GOT3 (cell line): Measurements from ENCODE around the gene BMF.
"Not testable (repeated sequence)": the region's sequence is repeated elsewhere in the genome, so short reads cannot be mapped to it uniquely, and the experiment has no call there.

Source experiments
- DNase-seq: peaks from one replicate; lab custom pipeline; 2025; ENCODE audit warnings: mixed read lengths; lab: John Stamatoyannopoulos, UW

BMF gene, protein sequence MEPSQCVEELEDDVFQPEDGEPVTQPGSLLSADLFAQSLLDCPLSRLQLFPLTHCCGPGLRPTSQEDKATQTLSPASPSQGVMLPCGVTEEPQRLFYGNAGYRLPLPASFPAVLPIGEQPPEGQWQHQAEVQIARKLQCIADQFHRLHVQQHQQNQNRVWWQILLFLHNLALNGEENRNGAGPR

GRCh38 chr15:40108855-40109735, at the start of gene BMF:
Gene BMF (minus strand): TSS chr15:40108879. CDS start chr15:40106086, 2,793 bp downstream.
- peak; percentile 94 for DNase-seq

GRCh38 chr15:40157778-40158447, 49.2 kb upstream of the BMF start:
- no peak for DNase-seq

DNA sequence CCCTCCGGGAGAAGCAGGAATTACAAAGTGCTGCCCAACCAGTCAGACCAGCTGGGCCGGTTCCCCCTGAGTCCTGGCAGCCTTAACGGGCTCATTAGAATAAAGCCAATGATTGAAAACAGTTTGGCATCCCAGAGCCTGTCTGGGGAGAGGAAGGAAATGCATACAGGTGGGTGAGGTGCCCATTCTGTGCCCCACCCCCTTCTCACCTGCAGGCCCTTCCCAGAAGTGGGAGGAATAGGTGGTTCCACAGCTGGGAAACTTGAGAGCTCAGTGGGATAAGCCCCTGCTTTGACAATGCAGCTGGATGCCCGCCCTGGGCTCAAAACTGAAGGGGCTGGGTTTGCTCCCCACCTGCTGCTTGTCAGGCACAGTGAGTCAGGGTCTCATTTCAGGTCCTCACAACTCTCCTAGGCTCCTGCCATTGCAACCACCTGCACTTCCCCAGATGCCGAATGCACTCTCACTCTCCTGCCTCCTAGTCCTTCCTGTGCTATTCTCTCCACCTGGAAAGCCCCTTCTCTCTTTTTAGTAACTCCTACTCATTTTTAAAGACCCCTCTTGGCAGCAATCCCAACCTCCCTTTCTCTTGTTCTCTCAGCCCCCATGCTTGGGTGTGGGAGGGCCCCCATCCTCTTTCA, 46.7 kb upstream of the BMF start:
- DNase-seq, result no peak

DNA sequence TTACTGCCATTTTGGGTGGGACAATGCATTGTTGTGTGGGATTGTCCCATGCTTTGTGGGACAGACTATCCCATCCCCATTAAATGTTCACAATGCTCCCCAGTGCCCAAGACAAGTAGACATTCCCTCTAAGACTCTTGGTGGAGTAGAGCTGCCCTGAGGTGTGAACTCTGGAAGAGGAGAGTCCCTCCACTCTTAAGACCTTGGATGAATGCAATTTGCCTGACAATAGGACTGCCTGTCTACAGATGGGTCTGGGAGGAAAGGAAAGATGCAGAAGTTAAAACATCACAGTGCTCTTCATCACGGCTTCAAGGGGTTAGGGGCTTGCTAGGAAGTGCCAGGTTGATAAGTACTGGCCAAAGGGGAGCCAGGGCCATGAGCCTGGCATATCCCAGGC, 46.1 kb upstream of the BMF start:
- DNase-seq, result not testable (repeated sequence)

- DNase-seq, result no peak
These were observed 43.3 kb upstream of the BMF start for GRCh38 chr15:40151991-40152390.

GRCh38 chr15:40151499-40151898, 42.8 kb upstream of the BMF start:
- DNase-seq, result no peak

GRCh38 chr15:40150163-40150925, 41.7 kb upstream of the BMF start:
- no peak for DNase-seq

- DNase-seq, result no peak
These were observed 40.7 kb upstream of the BMF start for GRCh38 chr15:40149339-40149738.

DNA sequence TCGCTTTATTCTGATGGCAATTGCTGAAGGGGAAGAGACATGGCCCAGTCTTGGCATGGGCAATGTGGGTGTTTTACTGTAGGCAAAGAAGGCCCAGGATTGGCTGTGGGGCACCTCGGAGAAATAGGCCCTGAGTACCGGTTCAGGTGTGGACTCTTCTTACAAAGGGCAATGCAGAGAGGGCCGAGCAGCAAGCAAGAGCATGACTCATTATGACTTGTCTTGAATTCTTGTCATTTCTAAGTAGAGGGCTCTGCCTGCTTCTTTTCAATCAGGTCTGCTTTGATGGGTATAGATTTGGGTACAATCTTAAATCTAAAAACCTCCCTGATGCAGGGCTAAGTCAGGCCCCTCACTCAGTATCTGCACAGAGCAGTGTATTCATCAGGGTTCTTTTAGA, 37.4 kb upstream of the BMF start:
- DNase-seq, result no peak

DNA sequence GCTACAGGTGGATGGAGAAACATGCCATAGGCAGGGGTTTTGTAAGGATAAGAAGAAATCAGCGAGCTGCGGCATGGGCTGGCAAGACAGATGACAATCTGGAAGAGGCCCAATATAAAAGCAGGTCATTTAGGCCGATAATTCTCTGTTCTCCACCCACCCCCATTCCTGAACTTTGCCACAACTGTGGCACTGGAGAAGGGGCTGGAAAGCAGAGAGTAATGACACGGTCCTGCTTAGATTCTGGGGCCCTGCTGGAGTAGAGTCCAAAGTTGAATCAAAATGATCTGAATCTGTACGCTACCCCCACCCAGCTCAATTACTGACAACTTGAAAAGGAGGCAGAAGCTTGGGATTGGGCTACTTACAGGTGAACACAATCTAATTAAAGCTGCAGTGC, 33.7 kb upstream of the BMF start:
- no peak for DNase-seq

GRCh38 chr15:40138201-40138570, 29.5 kb upstream of the BMF start:
- DNase-seq, result not testable (repeated sequence)

DNA sequence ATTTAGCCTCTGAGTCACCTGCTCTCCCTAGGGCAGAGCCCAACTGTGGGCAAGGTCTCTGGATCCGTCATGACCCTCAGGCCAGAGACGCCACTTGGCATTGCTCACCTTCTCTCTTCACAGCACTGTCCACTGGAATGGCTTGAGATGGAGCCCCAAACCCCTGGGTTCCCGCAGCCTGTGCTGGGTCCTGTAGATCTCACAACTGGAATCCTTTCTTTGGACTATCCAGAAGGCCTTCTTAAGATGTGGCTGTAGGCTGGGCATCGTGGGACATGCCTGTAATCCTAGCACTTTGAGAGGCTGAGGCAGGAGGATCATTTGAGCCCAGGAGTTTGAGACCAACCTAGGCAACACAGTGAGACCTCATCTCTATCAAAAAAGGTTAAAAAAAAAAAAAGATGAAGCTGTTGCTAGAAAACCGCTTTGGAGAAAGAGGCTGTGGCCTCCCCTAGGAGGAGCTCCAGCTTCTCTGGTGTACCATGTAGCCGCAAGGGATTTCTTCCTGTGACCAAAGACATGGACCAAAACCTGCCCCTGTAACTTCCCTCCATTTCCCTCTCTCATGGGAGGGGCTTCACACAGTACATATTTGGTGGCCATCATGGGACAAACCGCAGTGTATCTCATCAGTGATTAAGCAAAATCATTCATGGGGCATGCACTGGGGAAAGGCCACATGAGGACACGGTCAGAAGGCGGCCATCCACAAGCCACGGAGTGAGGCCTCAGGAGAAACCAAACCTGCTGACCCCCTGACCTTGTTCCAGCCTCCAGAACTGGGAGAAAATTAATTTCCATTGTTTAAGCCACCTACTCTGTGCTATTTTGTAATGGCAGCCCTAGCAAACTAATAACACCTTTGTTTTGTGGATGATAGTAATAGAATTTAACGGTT, 28.9 kb upstream of the BMF start:
- no peak for DNase-seq

GRCh38 chr15:40136470-40137302, 28.0 kb upstream of the BMF start:
- DNase-seq, result no peak

- not testable (repeated sequence) for DNase-seq
These were observed 27.3 kb upstream of the BMF start for GRCh38 chr15:40135846-40136450.

DNA sequence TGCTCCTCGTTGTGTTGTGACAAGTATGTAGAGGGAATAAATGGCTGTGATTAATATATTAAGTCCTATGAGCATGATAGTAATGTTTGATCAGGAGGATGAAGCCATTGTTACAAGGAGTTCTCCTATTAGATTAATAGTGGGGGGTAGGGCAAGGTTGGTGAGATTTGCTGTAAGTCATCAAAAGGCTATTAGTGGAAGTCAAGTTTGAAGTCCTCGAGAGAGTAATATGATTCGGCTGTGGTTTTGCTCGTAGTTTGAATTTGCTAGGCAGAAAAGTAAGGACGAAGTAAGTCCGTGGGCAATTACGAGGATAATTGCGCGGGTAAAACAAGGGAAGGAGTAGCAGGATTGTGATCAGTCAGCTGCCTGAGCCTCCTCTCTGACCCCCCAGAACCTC, 26.2 kb upstream of the BMF start:
- no peak for DNase-seq

DNA sequence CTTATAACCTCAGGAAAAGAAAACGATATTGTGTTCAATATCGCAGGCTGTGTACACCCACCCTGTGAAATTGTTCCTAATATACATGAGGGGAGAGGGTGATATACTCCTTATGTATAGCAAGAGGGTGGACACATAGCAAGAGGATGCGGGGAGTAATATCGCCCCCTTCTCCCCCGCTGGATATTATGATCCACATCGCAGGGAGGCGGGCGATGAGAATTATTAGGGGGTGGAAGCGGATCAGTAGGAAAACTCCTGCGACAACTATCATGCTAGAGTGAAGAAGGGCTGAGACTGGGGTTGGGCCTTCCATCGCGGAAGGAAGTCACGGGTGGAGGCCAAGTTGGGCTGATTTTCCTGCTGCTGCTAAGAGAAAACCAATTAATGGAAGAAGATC, 24.9 kb upstream of the BMF start:
- no peak for DNase-seq

DNA sequence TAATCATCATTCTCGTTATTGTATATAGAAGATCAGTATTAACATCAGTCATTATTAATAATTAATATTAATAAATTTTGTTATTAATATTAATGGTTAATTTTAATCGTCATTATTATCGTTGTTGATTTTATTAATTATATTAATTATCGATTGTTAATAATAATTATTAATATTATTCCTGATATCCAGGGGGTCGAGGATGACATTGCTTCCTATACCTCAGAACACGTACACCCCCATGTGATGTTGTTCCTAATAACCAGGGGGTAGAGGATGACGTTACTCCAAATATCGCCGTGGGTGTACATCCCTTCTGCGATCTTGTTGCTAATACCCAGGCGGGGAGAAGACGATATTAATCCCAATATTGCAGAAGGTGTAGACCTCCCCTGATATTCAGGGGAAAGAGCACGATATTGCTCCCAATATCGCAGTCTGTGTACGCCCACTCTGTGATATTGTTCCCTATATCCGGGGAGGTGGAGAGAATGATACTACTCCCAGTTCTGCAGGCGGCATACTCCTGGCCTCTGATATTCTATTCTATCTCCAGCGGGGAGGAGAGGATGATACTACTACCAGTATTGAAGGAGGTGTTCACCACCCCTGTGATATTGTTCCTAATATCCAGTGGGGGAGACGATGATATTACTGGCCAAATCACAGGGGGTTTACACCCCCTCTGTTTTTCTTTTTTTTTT, 22.3 kb upstream of the BMF start:
- DNase-seq, result no peak

- DNase-seq, result no peak
These were observed 21.4 kb upstream of the BMF start for GRCh38 chr15:40130118-40130517.
